ENCODE measurements around the gene DUSP8.
"Not testable (repeated sequence)": the region's sequence is repeated elsewhere in the genome, so short reads cannot be mapped to it uniquely, and the experiment has no call there.

The DUSP8 gene

GRCh38 chr11:1589996-1590395, 17.9 kb upstream of the DUSP8 start:
- Histone ChIP-seq H3K4me2 (ENCODE audit: low read length) (no peak overlapping the region), H4K20me1 (ENCODE audit: insufficient read depth, low read length) (no peaks in the 10 kb centered on the region), H3K27ac (ENCODE audit: low read depth, low read length, poor library complexity, severe bottlenecking) (no peak overlapping the region), H2AFZ (ENCODE audit: low read length) (no peak overlapping the region), H3K79me2 (ENCODE audit: insufficient read depth, low read length) (no peaks in the 10 kb centered on the region), H3K36me3 (ENCODE audit: insufficient read depth, low read length) (no peaks in the 10 kb centered on the region), H3K9me2 (ENCODE audit: low read depth, low read length) (no peaks in the 10 kb centered on the region), H3K4me1 (ENCODE audit: insufficient read depth, low read length, severe bottlenecking) (no peaks in the 10 kb centered on the region), H3K9me3 (ENCODE audit: low read length) (no peaks in the 10 kb centered on the region), H3K4me3 (ENCODE audit: low read depth, low read length, poor library complexity, severe bottlenecking) (no peak overlapping the region), H3K27me3 (ENCODE audit: insufficient read depth, low read length) (peaks cover 5% of the 10 kb centered on the region; the same call in 1 of the 2 replicates), H3K9ac (ENCODE audit: low read length) (no peak overlapping the region), H3F3A (ENCODE audit: insufficient read depth, low read length) (no peaks in the 10 kb centered on the region)
- TF ChIP-seq EZH2 (IDR thresholded peaks at IDR 0.05; ENCODE audit: borderline replicate concordance, low read length): no peak
- TF ChIP-seq, protein P1, sequence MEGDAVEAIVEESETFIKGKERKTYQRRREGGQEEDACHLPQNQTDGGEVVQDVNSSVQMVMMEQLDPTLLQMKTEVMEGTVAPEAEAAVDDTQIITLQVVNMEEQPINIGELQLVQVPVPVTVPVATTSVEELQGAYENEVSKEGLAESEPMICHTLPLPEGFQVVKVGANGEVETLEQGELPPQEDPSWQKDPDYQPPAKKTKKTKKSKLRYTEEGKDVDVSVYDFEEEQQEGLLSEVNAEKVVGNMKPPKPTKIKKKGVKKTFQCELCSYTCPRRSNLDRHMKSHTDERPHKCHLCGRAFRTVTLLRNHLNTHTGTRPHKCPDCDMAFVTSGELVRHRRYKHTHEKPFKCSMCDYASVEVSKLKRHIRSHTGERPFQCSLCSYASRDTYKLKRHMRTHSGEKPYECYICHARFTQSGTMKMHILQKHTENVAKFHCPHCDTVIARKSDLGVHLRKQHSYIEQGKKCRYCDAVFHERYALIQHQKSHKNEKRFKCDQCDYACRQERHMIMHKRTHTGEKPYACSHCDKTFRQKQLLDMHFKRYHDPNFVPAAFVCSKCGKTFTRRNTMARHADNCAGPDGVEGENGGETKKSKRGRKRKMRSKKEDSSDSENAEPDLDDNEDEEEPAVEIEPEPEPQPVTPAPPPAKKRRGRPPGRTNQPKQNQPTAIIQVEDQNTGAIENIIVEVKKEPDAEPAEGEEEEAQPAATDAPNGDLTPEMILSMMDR (IDR thresholded peaks at IDR 0.05; ENCODE audit: low read length): no peak

DNA sequence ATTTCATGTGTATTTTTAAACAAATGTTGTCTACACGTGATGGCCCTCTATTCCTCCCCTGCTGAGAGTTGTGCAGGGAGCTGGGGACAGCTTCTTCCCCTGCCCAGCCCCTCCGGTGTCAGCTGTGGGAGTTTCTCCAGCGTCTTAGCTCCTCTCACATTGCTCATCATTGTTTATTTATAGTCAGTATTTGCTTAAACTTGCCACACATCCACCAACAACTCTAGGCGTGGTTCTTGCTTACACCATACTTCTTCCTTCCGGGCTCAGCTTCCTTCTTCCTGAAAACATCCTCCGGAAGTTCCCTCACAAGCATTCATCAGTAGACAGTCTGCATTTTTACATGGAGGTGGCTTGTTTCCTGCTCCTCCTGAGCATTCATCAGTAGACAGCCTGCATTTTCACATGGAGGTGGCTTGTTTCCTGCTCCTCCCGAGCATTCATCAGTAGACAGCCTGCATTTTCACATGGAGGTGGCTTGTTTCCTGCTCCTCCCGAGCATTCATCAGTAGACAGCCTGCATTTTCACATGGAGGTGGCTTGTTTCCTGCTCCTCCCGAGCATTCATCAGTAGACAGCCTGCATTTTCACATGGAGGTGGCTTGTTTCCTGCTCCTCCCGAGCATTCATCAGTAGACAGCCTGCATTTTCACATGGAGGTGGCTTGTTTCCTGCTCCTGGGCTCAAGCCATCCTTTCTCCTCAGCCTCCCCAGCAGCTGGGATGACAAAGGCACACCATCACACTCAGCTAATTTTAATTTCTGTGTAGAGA, 17.3 kb upstream of the DUSP8 start:
- not testable (repeated sequence) for H3K4me1 ChIP-seq (ENCODE audit: insufficient read depth, low read length, severe bottlenecking); H3K9me3 ChIP-seq (ENCODE audit: low read length); H3K9ac ChIP-seq (ENCODE audit: low read length); H4K20me1 ChIP-seq (ENCODE audit: insufficient read depth, low read length); H2AFZ ChIP-seq (ENCODE audit: low read length); H3K27me3 ChIP-seq (ENCODE audit: insufficient read depth, low read length); H3K4me2 ChIP-seq (ENCODE audit: low read length); H3K9me2 ChIP-seq (ENCODE audit: low read depth, low read length); H3K79me2 ChIP-seq (ENCODE audit: insufficient read depth, low read length); H3K27ac ChIP-seq (ENCODE audit: low read depth, low read length, poor library complexity, severe bottlenecking); H3K36me3 ChIP-seq (ENCODE audit: insufficient read depth, low read length); H3K4me3 ChIP-seq (ENCODE audit: low read depth, low read length, poor library complexity, severe bottlenecking); H3F3A ChIP-seq (ENCODE audit: insufficient read depth, low read length)

DNA sequence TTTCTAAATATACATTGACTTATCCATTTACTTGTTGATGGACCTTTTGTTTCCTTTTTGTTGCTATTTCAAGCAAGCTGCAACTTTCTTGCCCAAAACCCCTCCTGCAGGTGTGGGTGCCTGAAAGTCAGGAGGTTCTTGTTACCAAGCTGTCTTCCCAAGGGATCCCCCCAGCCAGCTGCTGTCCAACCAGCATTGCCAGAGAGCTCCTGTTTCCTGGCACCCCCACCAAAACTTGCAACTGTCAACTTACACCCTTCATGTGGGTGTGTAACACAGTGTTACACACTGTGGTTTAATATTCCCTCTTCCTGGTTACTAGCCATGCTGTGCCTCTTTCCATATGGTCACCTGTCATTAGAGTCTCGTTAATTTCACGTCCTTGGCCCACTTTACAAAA, 14.6 kb upstream of the DUSP8 start:
- Histone ChIP-seq H3K4me1 (ENCODE audit: insufficient read depth, low read length, severe bottlenecking) (no peaks in the 10 kb centered on the region), H3K4me2 (ENCODE audit: low read length) (no peak overlapping the region), H3K36me3 (ENCODE audit: insufficient read depth, low read length) (no peaks in the 10 kb centered on the region), H2AFZ (ENCODE audit: low read length) (no peak overlapping the region), H3K27ac (ENCODE audit: low read depth, low read length, poor library complexity, severe bottlenecking) (no peak overlapping the region), H4K20me1 (ENCODE audit: insufficient read depth, low read length) (no peaks in the 10 kb centered on the region), H3F3A (ENCODE audit: insufficient read depth, low read length) (no peaks in the 10 kb centered on the region), H3K9me3 (ENCODE audit: low read length) (no peaks in the 10 kb centered on the region), H3K27me3 (ENCODE audit: insufficient read depth, low read length) (no peaks in the 10 kb centered on the region), H3K9ac (ENCODE audit: low read length) (no peak overlapping the region), H3K9me2 (ENCODE audit: low read depth, low read length) (no peaks in the 10 kb centered on the region), H3K4me3 (ENCODE audit: low read depth, low read length, poor library complexity, severe bottlenecking) (no peak overlapping the region), H3K79me2 (ENCODE audit: insufficient read depth, low read length) (no peaks in the 10 kb centered on the region)
- TF ChIP-seq EZH2 (IDR thresholded peaks at IDR 0.05; ENCODE audit: borderline replicate concordance, low read length): no peak
- TF ChIP-seq, protein P1 (IDR thresholded peaks at IDR 0.05; ENCODE audit: low read length): no peak

- not testable (repeated sequence) for H4K20me1 ChIP-seq (ENCODE audit: insufficient read depth, low read length); H3K36me3 ChIP-seq (ENCODE audit: insufficient read depth, low read length); H3K4me2 ChIP-seq (ENCODE audit: low read length); H3K4me1 ChIP-seq (ENCODE audit: insufficient read depth, low read length, severe bottlenecking); H3K79me2 ChIP-seq (ENCODE audit: insufficient read depth, low read length); H3K27ac ChIP-seq (ENCODE audit: low read depth, low read length, poor library complexity, severe bottlenecking); H3K4me3 ChIP-seq (ENCODE audit: low read depth, low read length, poor library complexity, severe bottlenecking); H3K9me3 ChIP-seq (ENCODE audit: low read length); H3K9ac ChIP-seq (ENCODE audit: low read length); H3F3A ChIP-seq (ENCODE audit: insufficient read depth, low read length); H3K27me3 ChIP-seq (ENCODE audit: insufficient read depth, low read length); H3K9me2 ChIP-seq (ENCODE audit: low read depth, low read length); H2AFZ ChIP-seq (ENCODE audit: low read length)
These were observed 12.7 kb upstream of the DUSP8 start, which contains the start of gene KRTAP5-1 for GRCh38 chr11:1584661-1585370. Gene KRTAP5-1, minus strand, starts transcription at chr11:1585283. Its CDS starts 34 bp downstream, at chr11:1585249.

DNA sequence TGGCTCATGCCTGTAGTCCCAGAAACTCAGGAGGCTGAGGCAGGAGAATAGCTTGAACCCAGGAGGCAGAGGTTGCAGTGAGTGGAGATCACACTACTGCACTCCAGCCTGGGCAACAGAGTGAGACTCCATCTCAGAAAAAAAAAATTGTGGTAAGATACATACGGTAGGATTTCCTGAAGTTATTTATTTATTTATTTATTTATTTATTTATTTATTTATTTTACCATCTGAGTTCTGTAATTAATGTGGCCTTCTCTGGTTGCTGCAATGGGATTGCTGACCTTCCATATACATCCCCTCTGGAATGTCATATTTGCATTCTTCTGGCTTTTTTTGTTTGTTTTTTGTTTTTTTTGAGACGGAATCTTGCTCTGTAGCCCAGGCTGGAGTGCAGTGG, 10.8 kb upstream of the DUSP8 start:
- H3F3A ChIP-seq (ENCODE audit: insufficient read depth, low read length); H3K9me3 ChIP-seq (ENCODE audit: low read length); H3K36me3 ChIP-seq (ENCODE audit: insufficient read depth, low read length); H3K27ac ChIP-seq (ENCODE audit: low read depth, low read length, poor library complexity, severe bottlenecking); H3K4me3 ChIP-seq (ENCODE audit: low read depth, low read length, poor library complexity, severe bottlenecking); H3K4me2 ChIP-seq (ENCODE audit: low read length); H3K4me1 ChIP-seq (ENCODE audit: insufficient read depth, low read length, severe bottlenecking); H4K20me1 ChIP-seq (ENCODE audit: insufficient read depth, low read length); H3K79me2 ChIP-seq (ENCODE audit: insufficient read depth, low read length); H3K27me3 ChIP-seq (ENCODE audit: insufficient read depth, low read length); H2AFZ ChIP-seq (ENCODE audit: low read length); H3K9ac ChIP-seq (ENCODE audit: low read length); H3K9me2 ChIP-seq (ENCODE audit: low read depth, low read length): not testable (repeated sequence)

All from OCI-LY1 (cell line).